HG02852 (cell line): ENCODE results near the gene TTC28.

Experiments used
- ATAC-seq: cut with Tn5 transposase; IDR thresholded peaks from one replicate; pipeline ENCODE4 v1.9.1; 2021; ENCODE audit warnings: mild to moderate bottlenecking, moderate library complexity; ENCODE audit not compliant: unreplicated experiment

Gene TTC28

GRCh38 chr22:28413612-28414399 lies 265.8 kb downstream of the TTC28 start:
- ATAC-seq: no peak

GRCh38 chr22:28412109-28412508 lies 267.5 kb downstream of the TTC28 start:
- ATAC-seq: no peak

- no peak for ATAC-seq
These were observed 268.5 kb downstream of the TTC28 start for GRCh38 chr22:28411125-28411524.

- no peak for ATAC-seq
These were observed 269.4 kb downstream of the TTC28 start for GRCh38 chr22:28410050-28410816.

GRCh38 chr22:28408709-28409108 lies 270.9 kb downstream of the TTC28 start:
- no peak for ATAC-seq

- ATAC-seq: no peak
These were observed 272.0 kb downstream of the TTC28 start for GRCh38 chr22:28407645-28408044.

GRCh38 chr22:28406246-28406645 lies 273.4 kb downstream of the TTC28 start:
- ATAC-seq: no peak

GRCh38 chr22:28405588-28405987 lies 274.1 kb downstream of the TTC28 start:
- no peak for ATAC-seq

GRCh38 chr22:28402539-28402938 lies 277.1 kb downstream of the TTC28 start:
- ATAC-seq: no peak

GRCh38 chr22:28402060-28402459 lies 277.6 kb downstream of the TTC28 start:
- ATAC-seq: no peak

- no peak for ATAC-seq
These were observed 280.7 kb downstream of the TTC28 start for GRCh38 chr22:28398981-28399380.

GRCh38 chr22:28398355-28398754 lies 281.3 kb downstream of the TTC28 start:
- ATAC-seq: no peak

- no peak for ATAC-seq
These were observed 282.3 kb downstream of the TTC28 start for GRCh38 chr22:28397306-28397705.

- no peak for ATAC-seq
These were observed 283.5 kb downstream of the TTC28 start for GRCh38 chr22:28395920-28396753.

- ATAC-seq: no peak
These were observed 284.1 kb downstream of the TTC28 start for GRCh38 chr22:28395520-28395919.

- ATAC-seq: no peak
These were observed 285.0 kb downstream of the TTC28 start for GRCh38 chr22:28394513-28395110.

- ATAC-seq: no peak
These were observed 298.0 kb downstream of the TTC28 start for GRCh38 chr22:28381429-28382167.

- no peak for ATAC-seq
These were observed 299.7 kb downstream of the TTC28 start for GRCh38 chr22:28379951-28380350.

- ATAC-seq: no peak
These were observed 300.4 kb downstream of the TTC28 start for GRCh38 chr22:28379075-28379779.
